ENCODE data around the gene RRAGD. TPM values are rescaled to one million over a fixed set of nuclear protein-coding genes. Genes with fewer than 3 reads are reported as not detected.

Gene RRAGD
- total and polyA plus RNA-seq, 7 donors = 2.8 to 19.8 (median 12.0) TPM

DNA sequence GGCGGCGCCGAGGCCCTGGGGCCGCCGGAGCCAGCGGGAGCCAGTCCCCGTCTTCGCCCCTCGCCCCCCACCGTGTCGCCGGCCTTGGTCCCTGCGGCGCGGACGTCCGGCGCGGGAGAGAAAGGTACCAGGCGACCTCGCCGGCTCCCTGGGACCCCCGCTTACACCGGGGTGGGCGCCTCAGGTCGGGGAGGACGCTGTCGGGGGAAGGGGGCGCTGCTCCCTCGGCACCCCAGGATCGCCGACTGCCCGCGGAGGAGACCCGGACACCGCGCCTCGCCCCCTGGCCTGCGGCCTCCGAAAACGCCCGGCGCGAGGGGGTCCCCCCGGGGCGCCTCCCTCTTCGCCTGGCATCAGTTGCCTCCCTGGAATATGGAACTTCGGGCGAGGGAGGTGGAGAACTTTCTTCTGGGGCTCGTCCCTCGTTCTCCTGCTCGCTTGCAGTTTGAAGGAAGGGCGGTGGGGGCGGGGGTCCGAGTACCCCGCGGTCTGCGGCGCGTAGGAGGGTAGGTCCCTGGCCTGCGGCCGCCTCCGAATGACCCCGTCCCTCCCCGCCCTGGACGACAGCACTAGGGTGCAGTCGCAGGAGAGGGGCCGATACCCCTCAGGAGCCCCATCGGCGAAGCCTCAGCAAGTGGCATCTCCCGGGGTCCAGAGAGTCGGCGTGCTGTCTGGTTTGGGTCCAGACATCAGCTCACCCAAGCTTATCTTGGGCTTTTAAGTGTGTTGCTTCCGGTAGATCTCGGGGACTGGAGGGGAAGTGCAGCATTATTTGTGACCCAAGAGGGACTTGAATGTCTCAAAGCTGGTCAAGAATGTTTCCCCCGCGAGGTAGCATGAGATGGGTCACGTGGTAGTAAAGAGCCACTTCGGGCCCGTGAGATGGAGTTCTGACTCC is 21.4 kb upstream of the RRAGD start:
- WGBS, 2 donors = 2 to 6% methylated on average over 80 of the region's 80 CpGs

DNA sequence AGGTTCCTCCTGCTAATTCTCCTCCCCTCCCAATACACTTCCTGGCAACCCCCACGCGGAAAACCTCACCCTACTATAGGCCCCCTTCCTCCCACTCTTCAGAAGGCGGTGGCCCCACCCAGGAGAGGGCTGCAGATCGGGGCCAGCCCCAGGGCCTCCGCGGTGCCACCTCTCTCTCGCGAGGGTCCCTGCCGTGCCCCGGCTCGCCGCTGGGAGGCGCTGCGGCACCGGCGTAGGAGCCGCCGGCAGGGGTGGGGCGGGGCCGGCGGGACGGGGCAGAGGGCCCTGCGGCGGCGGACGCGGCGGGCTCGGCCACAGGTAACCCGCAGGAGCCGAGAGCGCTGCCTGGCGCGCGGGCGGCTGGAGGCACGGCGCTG is 20.8 kb upstream of the RRAGD start, which contains the start of gene ANKRD6:
TSS of gene ANKRD6 (plus strand) at position 278 of the 377 bp plus-strand sequence. CDS start 133,825 bp downstream, outside the sequence.
- WGBS, 2 donors = 0 to 1% methylated on average over 38 of the region's 38 CpGs
- TF ChIP-seq POLR2AphosphoS5 (IDR thresholded peaks at IDR 0.05) (no peak), EP300 (IDR thresholded peaks at IDR 0.05) (no peak), POLR2A (IDR thresholded peaks at IDR 0.05) (no peak)
- TF ChIP-seq, protein P1, sequence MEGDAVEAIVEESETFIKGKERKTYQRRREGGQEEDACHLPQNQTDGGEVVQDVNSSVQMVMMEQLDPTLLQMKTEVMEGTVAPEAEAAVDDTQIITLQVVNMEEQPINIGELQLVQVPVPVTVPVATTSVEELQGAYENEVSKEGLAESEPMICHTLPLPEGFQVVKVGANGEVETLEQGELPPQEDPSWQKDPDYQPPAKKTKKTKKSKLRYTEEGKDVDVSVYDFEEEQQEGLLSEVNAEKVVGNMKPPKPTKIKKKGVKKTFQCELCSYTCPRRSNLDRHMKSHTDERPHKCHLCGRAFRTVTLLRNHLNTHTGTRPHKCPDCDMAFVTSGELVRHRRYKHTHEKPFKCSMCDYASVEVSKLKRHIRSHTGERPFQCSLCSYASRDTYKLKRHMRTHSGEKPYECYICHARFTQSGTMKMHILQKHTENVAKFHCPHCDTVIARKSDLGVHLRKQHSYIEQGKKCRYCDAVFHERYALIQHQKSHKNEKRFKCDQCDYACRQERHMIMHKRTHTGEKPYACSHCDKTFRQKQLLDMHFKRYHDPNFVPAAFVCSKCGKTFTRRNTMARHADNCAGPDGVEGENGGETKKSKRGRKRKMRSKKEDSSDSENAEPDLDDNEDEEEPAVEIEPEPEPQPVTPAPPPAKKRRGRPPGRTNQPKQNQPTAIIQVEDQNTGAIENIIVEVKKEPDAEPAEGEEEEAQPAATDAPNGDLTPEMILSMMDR (IDR thresholded peaks at IDR 0.05) = peak; percentile 44 to 85 (median 64)

More for the DNA sequence above, 21.4 kb upstream of the RRAGD start:
- intact Hi-C loops (cut with DNase I) = loop anchor here (1.0 to 10.0 kb wide), 3 partner anchors 61 to 391 kb away; partner anchors contain the start of gene CASP8AP2
- H3K9me3 ChIP-seq = no peaks in the 10 kb centered on the region
- TF ChIP-seq POLR2A (IDR thresholded peaks at IDR 0.05) (no peak), EP300 (IDR thresholded peaks at IDR 0.05) (no peak), POLR2AphosphoS5 (IDR thresholded peaks at IDR 0.05) (no peak)
- TF ChIP-seq, protein P1 (IDR thresholded peaks at IDR 0.05) = no peak
- DNase-seq = no peak
- H3K4me3 ChIP-seq = peak overlapping the region; percentile 90 to 99 (median 92)
- no peaks in the 10 kb centered on the region for H3K27me3 ChIP-seq
- no peaks in the 10 kb centered on the region for H3K36me3 ChIP-seq
- H3K4me1 ChIP-seq = peaks cover 0 to 27% (median 10%) of the 10 kb centered on the region in 4 donors
- peak overlapping the region in 2 of 4 donors; percentile 49 to 62 for H3K27ac ChIP-seq

DNA sequence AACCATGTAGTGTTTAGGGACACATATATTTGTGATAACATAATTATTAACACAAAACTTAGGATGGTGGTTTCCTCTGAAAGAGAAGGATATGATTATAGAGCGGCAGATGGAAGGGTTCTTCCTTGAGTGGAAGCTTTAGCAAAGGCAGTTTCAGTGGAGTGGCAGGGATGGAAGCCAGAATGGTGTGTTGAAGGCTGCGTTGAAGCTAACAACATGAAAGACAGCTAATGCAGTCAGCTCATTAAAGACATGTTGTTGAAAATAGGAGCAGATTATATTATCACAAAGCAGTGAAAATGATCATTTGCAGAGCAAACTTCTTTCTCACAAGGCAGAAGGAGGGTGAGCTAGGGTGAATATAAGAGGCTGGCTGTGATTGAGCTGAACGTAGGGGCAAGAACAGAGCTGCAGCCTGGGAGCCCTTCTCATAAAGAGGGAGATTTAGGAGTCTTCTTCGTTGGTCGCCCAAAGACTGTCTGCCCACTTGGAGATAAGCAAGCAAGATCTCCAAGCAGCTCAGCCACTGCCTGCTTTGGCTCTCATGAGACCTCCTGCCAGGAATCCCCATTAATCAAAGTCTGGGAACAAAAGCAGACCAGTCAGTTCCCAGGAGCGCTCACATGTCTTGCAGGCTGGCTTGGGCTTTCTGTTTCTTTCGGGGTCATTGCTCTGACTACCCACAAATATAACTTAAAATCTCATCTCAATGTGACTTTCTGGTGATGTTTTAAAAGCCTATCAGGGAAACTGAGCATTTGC is 18.3 kb upstream of the RRAGD start:
- Histone ChIP-seq H3K4me3 (no peak overlapping the region), H3K9me3 (no peaks in the 10 kb centered on the region), H3K4me1 (peaks cover 0 to 24% (median 10%) of the 10 kb centered on the region in 4 donors), H3K36me3 (no peaks in the 10 kb centered on the region), H3K27me3 (no peaks in the 10 kb centered on the region), H3K27ac (no peak overlapping the region)
- TF ChIP-seq, protein P1 (IDR thresholded peaks at IDR 0.05) = no peak
- TF ChIP-seq POLR2AphosphoS5 (IDR thresholded peaks at IDR 0.05) (no peak), POLR2A (IDR thresholded peaks at IDR 0.05) (no peak), EP300 (IDR thresholded peaks at IDR 0.05) (no peak)
- DNase-seq = no peak
- intact Hi-C loops (cut with DNase I) = loop anchor here (5.0 to 10.0 kb wide), 2 partner anchors 58 to 394 kb away; partner anchors contain the start of gene CASP8AP2
- 65 to 67% methylated on average over 7 of the region's 7 CpGs for WGBS, 2 donors

More for the DNA sequence above, 20.8 kb upstream of the RRAGD start, which contains the start of gene ANKRD6:
- no peaks in the 10 kb centered on the region for H3K27me3 ChIP-seq
- peaks cover 0 to 27% (median 10%) of the 10 kb centered on the region in 4 donors for H3K4me1 ChIP-seq
- peak within 1 kb of the TSS; percentile 90 to 99 (median 92) for H3K4me3 ChIP-seq
- H3K36me3 ChIP-seq = no peaks in the 10 kb centered on the region
- intact Hi-C loops (cut with DNase I) = loop anchor here (1.0 to 10.0 kb wide), 3 partner anchors 61 to 392 kb away; partner anchors contain the start of gene CASP8AP2
- peak; percentile 83 for DNase-seq
- no peaks in the 10 kb centered on the region for H3K9me3 ChIP-seq
- H3K27ac ChIP-seq = peak within 1 kb of the TSS in 2 of 4 donors; percentile 49 to 62

DNA sequence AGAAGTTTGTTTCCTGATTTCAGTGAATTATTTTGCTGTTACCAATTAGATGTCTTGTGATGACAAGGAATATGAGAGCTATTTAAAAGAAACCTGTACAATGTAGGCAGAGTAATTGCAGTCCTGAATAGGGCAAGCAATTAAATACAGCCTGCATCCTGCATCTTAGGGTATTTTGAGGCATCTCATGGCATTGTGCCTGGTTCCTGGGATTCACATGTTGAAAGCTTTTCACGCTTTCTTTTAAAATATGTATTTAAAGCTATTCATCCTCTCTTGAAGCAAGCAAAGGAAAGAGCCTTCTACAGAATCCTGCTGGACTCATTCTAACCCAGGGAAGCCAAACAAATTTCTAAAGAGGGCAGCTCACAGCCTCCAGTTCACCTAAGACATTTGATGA is 4.7 kb upstream of the RRAGD start:
- peaks cover 0 to 11% (median 9%) of the 10 kb centered on the region in 4 donors for H3K4me1 ChIP-seq
- H3K27ac ChIP-seq = no peak overlapping the region
- no peaks in the 10 kb centered on the region for H3K36me3 ChIP-seq
- no peak overlapping the region for H3K4me3 ChIP-seq
- intact Hi-C loops (cut with DNase I) = no loop called here
- 91 to 96% methylated on average over 1 of the region's 1 CpG for WGBS, 2 donors
- no peak for TF ChIP-seq POLR2AphosphoS5 (IDR thresholded peaks at IDR 0.05)
- no peak for TF ChIP-seq EP300 (IDR thresholded peaks at IDR 0.05)
- TF ChIP-seq, protein P1 (IDR thresholded peaks at IDR 0.05) = no peak
- TF ChIP-seq POLR2A (IDR thresholded peaks at IDR 0.05) = no peak
- DNase-seq = no peak
- H3K9me3 ChIP-seq = no peaks in the 10 kb centered on the region
- H3K27me3 ChIP-seq = no peaks in the 10 kb centered on the region

Measured in sigmoid colon (tissue), 7 donors.